Measurements from ENCODE around the gene NUP85.
"Not testable (repeated sequence)": the region's sequence is repeated elsewhere in the genome, so short reads cannot be mapped to it uniquely, and the experiment has no call there.

The NUP85 gene

GRCh38 chr17:75267411-75268232 lies 62.1 kb downstream of the NUP85 start:
- DNase-seq (ENCODE audit: low spot score) = no peak

- no peak for DNase-seq (ENCODE audit: low spot score)
These were observed 64.4 kb downstream of the NUP85 start for GRCh38 chr17:75269844-75270217.

- DNase-seq (ENCODE audit: low spot score) = peak; percentile 87
These were observed 64.9 kb downstream of the NUP85 start for GRCh38 chr17:75270218-75270965.

- DNase-seq (ENCODE audit: low spot score) = no peak
These were observed 65.4 kb downstream of the NUP85 start, which contains the start of gene MIF4GD for GRCh38 chr17:75270966-75271232. Gene MIF4GD, minus strand, starts transcription at chr17:75271231. Its CDS starts 1,036 bp downstream, at chr17:75270195.

- DNase-seq (ENCODE audit: low spot score) = peak; percentile 97
These were observed 65.9 kb downstream of the NUP85 start for GRCh38 chr17:75271233-75271954.

- peak; percentile 76 for DNase-seq (ENCODE audit: low spot score)
These were observed 66.7 kb downstream of the NUP85 start for GRCh38 chr17:75271955-75272847.

GRCh38 chr17:75272848-75273184 lies 67.3 kb downstream of the NUP85 start:
- no peak for DNase-seq (ENCODE audit: low spot score)

GRCh38 chr17:75273977-75274708 lies 68.7 kb downstream of the NUP85 start:
- DNase-seq (ENCODE audit: low spot score) = peak; percentile 57

- peak; percentile 83 for DNase-seq (ENCODE audit: low spot score)
These were observed 72.2 kb downstream of the NUP85 start for GRCh38 chr17:75277664-75278071.

- DNase-seq (ENCODE audit: low spot score) = not testable (repeated sequence)
These were observed 74.7 kb downstream of the NUP85 start for GRCh38 chr17:75280189-75280588.

GRCh38 chr17:75285123-75285522 lies 79.6 kb downstream of the NUP85 start:
- DNase-seq (ENCODE audit: low spot score) = no peak
